HG02588 (cell line): Measurements from ENCODE around the gene PALM3.

Experiments used
- ATAC-seq: cut with Tn5 transposase; IDR thresholded peaks from one replicate; pipeline ENCODE4 v1.9.1; 2021; ENCODE audit warnings: mild to moderate bottlenecking, moderate library complexity; ENCODE audit not compliant: unreplicated experiment

The PALM3 gene

GRCh38 chr19:14061751-14062557 is at the start of gene PALM3:
Gene PALM3, minus strand, starts transcription at chr19:14062076. Its CDS starts 96 bp downstream, at chr19:14061980.
- no peak for ATAC-seq

GRCh38 chr19:14111486-14111885 is 49.6 kb upstream of the PALM3 start:
- no peak for ATAC-seq

GRCh38 chr19:14110650-14111049 is 48.8 kb upstream of the PALM3 start:
- ATAC-seq, result no peak

- no peak for ATAC-seq
Observed at GRCh38 chr19:14107581-14108461, 45.9 kb upstream of the PALM3 start.

GRCh38 chr19:14106840-14107239 is 45.0 kb upstream of the PALM3 start:
- ATAC-seq, result no peak

GRCh38 chr19:14105680-14106079 is 43.8 kb upstream of the PALM3 start:
- ATAC-seq, result no peak

GRCh38 chr19:14103310-14103709 is 41.4 kb upstream of the PALM3 start:
- ATAC-seq, result no peak

GRCh38 chr19:14102756-14103155 is 40.9 kb upstream of the PALM3 start:
- no peak for ATAC-seq

- ATAC-seq, result no peak
Observed at GRCh38 chr19:14102102-14102696, 40.3 kb upstream of the PALM3 start.

- ATAC-seq, result no peak
Observed at GRCh38 chr19:14101003-14101545, 39.2 kb upstream of the PALM3 start.

- ATAC-seq, result no peak
Observed at GRCh38 chr19:14097532-14098151, 35.8 kb upstream of the PALM3 start.

GRCh38 chr19:14096272-14096992 is 34.6 kb upstream of the PALM3 start:
- ATAC-seq, result no peak

GRCh38 chr19:14094854-14095253 is 33.0 kb upstream of the PALM3 start:
- ATAC-seq, result no peak

- ATAC-seq, result no peak
Observed at GRCh38 chr19:14093117-14093823, 31.4 kb upstream of the PALM3 start.

- ATAC-seq, result peak; percentile 2
Observed at GRCh38 chr19:14091813-14092462, 30.1 kb upstream of the PALM3 start.

- peak; percentile 55 for ATAC-seq
Observed at GRCh38 chr19:14091081-14091812, 29.4 kb upstream of the PALM3 start.

- ATAC-seq, result peak; percentile 33
Observed at GRCh38 chr19:14090509-14091080, 28.7 kb upstream of the PALM3 start, which contains the start of gene SAMD1. Gene SAMD1, minus strand, starts transcription at chr19:14090751.
